Measurements from ENCODE around the gene SLC35F3. TPM values are rescaled to one million over a fixed set of nuclear protein-coding genes. Genes with fewer than 3 reads are reported as not detected.

Gene SLC35F3
- polyA plus RNA-seq, 1 donor = 0.55 TPM

DNA sequence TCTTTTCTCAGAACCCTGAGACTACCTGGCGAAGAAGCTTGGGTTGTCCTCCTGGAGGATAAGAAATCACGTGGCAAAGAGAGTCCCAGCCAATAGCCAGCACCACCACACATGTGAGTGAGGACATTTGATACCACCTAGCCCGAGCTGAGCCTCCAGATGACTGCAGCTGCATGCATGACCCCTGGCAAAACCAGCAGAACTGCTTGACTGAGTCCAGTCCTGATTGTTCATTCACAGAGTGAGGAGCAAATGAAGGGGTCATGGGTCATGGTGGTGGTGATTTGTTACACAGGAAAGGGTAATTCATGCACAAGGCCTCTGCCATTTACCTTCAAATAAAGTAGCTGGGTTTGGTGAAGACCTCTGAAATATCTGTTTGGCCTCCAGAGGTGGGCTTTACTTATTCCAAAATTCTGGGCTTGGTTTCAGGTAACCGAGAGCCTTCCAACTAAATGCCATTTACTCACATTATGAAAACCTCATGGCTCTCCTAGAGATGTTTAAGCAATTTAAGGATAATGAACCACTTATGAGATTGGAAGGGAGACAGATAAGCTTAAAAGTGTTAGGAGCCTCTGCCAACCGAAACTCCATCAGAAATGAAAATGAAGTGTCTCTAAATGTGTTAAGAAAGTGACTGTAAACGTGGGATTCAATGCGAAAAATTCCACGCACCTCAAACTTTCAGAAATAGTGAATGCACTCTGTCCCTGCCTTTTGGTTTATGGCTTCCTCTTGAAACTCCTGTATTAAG lies 163.3 kb downstream of the SLC35F3 start:
- no peaks in the 10 kb centered on the region for H3K27me3 ChIP-seq (ENCODE audit: control insufficient read depth, insufficient read depth, low read length)
- no peak overlapping the region for H3K4me3 ChIP-seq (ENCODE audit: low read length)
- no peaks in the 10 kb centered on the region for H3K36me3 ChIP-seq (ENCODE audit: control insufficient read depth, insufficient read depth, low read length)
- WGBS (ENCODE audit: insufficient coverage, low lambda C conversion rate) = no CpG with 5 or more reads among the region's 8 CpGs
- no peaks in the 10 kb centered on the region for H3K4me1 ChIP-seq (ENCODE audit: control insufficient read depth, insufficient read depth, low read length)
- no peak for DNase-seq
- H3K9me3 ChIP-seq (ENCODE audit: control insufficient read depth, low read depth, low read length) = no peaks in the 10 kb centered on the region
- no peak overlapping the region for H3K27ac ChIP-seq (ENCODE audit: low read length)

GRCh38 chr1:234069760-234070159 lies 165.3 kb downstream of the SLC35F3 start:
- no peaks in the 10 kb centered on the region for H3K9me3 ChIP-seq (ENCODE audit: control insufficient read depth, low read depth, low read length)
- no peak for DNase-seq

GRCh38 chr1:234072793-234073192 lies 168.3 kb downstream of the SLC35F3 start:
- WGBS (ENCODE audit: insufficient coverage, low lambda C conversion rate) = no CpG with 5 or more reads among the region's 3 CpGs
- no peak for DNase-seq
- H3K4me1 ChIP-seq (ENCODE audit: control insufficient read depth, insufficient read depth, low read length) = no peaks in the 10 kb centered on the region
- no peak overlapping the region for H3K4me3 ChIP-seq (ENCODE audit: low read length)
- H3K36me3 ChIP-seq (ENCODE audit: control insufficient read depth, insufficient read depth, low read length) = no peaks in the 10 kb centered on the region
- H3K27ac ChIP-seq (ENCODE audit: low read length) = no peak overlapping the region
- H3K9me3 ChIP-seq (ENCODE audit: control insufficient read depth, low read depth, low read length) = no peaks in the 10 kb centered on the region
- peaks cover 5% of the 10 kb centered on the region for H3K27me3 ChIP-seq (ENCODE audit: control insufficient read depth, insufficient read depth, low read length)

More at GRCh38 chr1:234069760-234070159, 165.3 kb downstream of the SLC35F3 start:
- Histone ChIP-seq H3K36me3 (ENCODE audit: control insufficient read depth, insufficient read depth, low read length) (no peaks in the 10 kb centered on the region), H3K27ac (ENCODE audit: low read length) (no peak overlapping the region), H3K4me3 (ENCODE audit: low read length) (no peak overlapping the region), H3K27me3 (ENCODE audit: control insufficient read depth, insufficient read depth, low read length) (peaks cover 2% of the 10 kb centered on the region), H3K4me1 (ENCODE audit: control insufficient read depth, insufficient read depth, low read length) (no peaks in the 10 kb centered on the region)
- WGBS (ENCODE audit: insufficient coverage, low lambda C conversion rate) = no CpG with 5 or more reads among the region's 3 CpGs

DNA sequence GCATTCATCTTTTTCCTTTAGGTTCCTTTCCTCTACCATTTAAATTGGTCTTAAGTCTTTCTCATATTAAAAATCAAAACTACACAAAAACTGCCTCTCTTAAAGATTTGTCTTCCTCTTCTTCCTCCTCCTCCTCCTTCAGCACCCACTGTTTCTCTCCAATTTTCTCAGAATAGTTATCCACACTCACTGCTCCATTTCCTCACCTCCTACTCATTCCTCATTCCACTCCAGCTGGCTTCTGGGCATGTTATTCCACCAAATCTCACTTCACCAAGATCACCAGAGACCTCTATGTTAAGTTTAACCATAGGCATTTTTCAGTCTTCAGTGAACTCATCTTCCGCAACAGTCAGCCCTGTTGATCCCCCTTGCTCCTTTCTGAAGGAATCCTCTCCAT lies 173.7 kb downstream of the SLC35F3 start:
- no peak for DNase-seq
- Histone ChIP-seq H3K4me1 (ENCODE audit: control insufficient read depth, insufficient read depth, low read length) (no peaks in the 10 kb centered on the region), H3K27me3 (ENCODE audit: control insufficient read depth, insufficient read depth, low read length) (peaks cover 9% of the 10 kb centered on the region), H3K36me3 (ENCODE audit: control insufficient read depth, insufficient read depth, low read length) (no peaks in the 10 kb centered on the region), H3K27ac (ENCODE audit: low read length) (no peak overlapping the region), H3K4me3 (ENCODE audit: low read length) (no peak overlapping the region), H3K9me3 (ENCODE audit: control insufficient read depth, low read depth, low read length) (no peaks in the 10 kb centered on the region)
- no CpG with 5 or more reads among the region's 1 CpG for WGBS (ENCODE audit: insufficient coverage, low lambda C conversion rate)

GRCh38 chr1:234079896-234080295 lies 175.4 kb downstream of the SLC35F3 start:
- H3K4me3 ChIP-seq (ENCODE audit: low read length) = no peak overlapping the region
- WGBS (ENCODE audit: insufficient coverage, low lambda C conversion rate) = 0% methylated on average over 1 of the region's 3 CpGs
- H3K36me3 ChIP-seq (ENCODE audit: control insufficient read depth, insufficient read depth, low read length) = no peaks in the 10 kb centered on the region
- no peaks in the 10 kb centered on the region for H3K4me1 ChIP-seq (ENCODE audit: control insufficient read depth, insufficient read depth, low read length)
- H3K9me3 ChIP-seq (ENCODE audit: control insufficient read depth, low read depth, low read length) = no peaks in the 10 kb centered on the region
- peaks cover 9% of the 10 kb centered on the region for H3K27me3 ChIP-seq (ENCODE audit: control insufficient read depth, insufficient read depth, low read length)
- no peak overlapping the region for H3K27ac ChIP-seq (ENCODE audit: low read length)
- DNase-seq = no peak

GRCh38 chr1:234083460-234083859 lies 179.0 kb downstream of the SLC35F3 start:
- Histone ChIP-seq H3K27me3 (ENCODE audit: control insufficient read depth, insufficient read depth, low read length) (peaks cover 15% of the 10 kb centered on the region), H3K4me3 (ENCODE audit: low read length) (no peak overlapping the region), H3K27ac (ENCODE audit: low read length) (no peak overlapping the region), H3K36me3 (ENCODE audit: control insufficient read depth, insufficient read depth, low read length) (no peaks in the 10 kb centered on the region), H3K9me3 (ENCODE audit: control insufficient read depth, low read depth, low read length) (no peaks in the 10 kb centered on the region), H3K4me1 (ENCODE audit: control insufficient read depth, insufficient read depth, low read length) (no peaks in the 10 kb centered on the region)
- WGBS (ENCODE audit: insufficient coverage, low lambda C conversion rate) = no CpG with 5 or more reads among the region's 2 CpGs
- no peak for DNase-seq

GRCh38 chr1:234089396-234089795 lies 184.9 kb downstream of the SLC35F3 start:
- Histone ChIP-seq H3K9me3 (ENCODE audit: control insufficient read depth, low read depth, low read length) (no peaks in the 10 kb centered on the region), H3K27ac (ENCODE audit: low read length) (no peak overlapping the region), H3K27me3 (ENCODE audit: control insufficient read depth, insufficient read depth, low read length) (peaks cover 34% of the 10 kb centered on the region), H3K36me3 (ENCODE audit: control insufficient read depth, insufficient read depth, low read length) (no peaks in the 10 kb centered on the region), H3K4me3 (ENCODE audit: low read length) (no peak overlapping the region), H3K4me1 (ENCODE audit: control insufficient read depth, insufficient read depth, low read length) (no peaks in the 10 kb centered on the region)
- no peak for DNase-seq
- WGBS (ENCODE audit: insufficient coverage, low lambda C conversion rate) = no CpG with 5 or more reads among the region's 3 CpGs

GRCh38 chr1:234090212-234091064 lies 186.0 kb downstream of the SLC35F3 start:
- 100% methylated on average over 1 of the region's 8 CpGs for WGBS (ENCODE audit: insufficient coverage, low lambda C conversion rate)
- Histone ChIP-seq H3K4me1 (ENCODE audit: control insufficient read depth, insufficient read depth, low read length) (no peaks in the 10 kb centered on the region), H3K9me3 (ENCODE audit: control insufficient read depth, low read depth, low read length) (no peaks in the 10 kb centered on the region), H3K27ac (ENCODE audit: low read length) (no peak overlapping the region), H3K27me3 (ENCODE audit: control insufficient read depth, insufficient read depth, low read length) (peaks cover 40% of the 10 kb centered on the region), H3K36me3 (ENCODE audit: control insufficient read depth, insufficient read depth, low read length) (no peaks in the 10 kb centered on the region), H3K4me3 (ENCODE audit: low read length) (no peak overlapping the region)
- DNase-seq = no peak

DNA sequence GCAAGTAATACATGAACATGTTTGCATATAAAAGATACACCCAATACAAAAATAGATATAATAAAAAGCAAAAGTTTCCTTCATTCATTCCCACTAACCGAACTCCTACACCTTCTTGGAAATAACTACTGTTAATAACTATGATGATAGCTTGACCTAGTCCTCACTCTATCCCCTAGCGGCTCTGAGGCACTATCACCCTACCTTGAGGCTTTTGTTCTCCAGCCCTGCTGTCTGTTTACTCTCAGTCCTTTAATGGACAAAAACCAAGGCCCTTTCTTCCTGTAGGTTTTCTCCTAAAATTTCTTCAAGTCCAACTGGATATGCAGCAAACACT lies 186.6 kb downstream of the SLC35F3 start:
- peaks cover 43% of the 10 kb centered on the region for H3K27me3 ChIP-seq (ENCODE audit: control insufficient read depth, insufficient read depth, low read length)
- no peak for DNase-seq
- no peak overlapping the region for H3K4me3 ChIP-seq (ENCODE audit: low read length)
- 100% methylated on average over 2 of the region's 2 CpGs for WGBS (ENCODE audit: insufficient coverage, low lambda C conversion rate)
- H3K4me1 ChIP-seq (ENCODE audit: control insufficient read depth, insufficient read depth, low read length) = no peaks in the 10 kb centered on the region
- H3K36me3 ChIP-seq (ENCODE audit: control insufficient read depth, insufficient read depth, low read length) = no peaks in the 10 kb centered on the region
- H3K27ac ChIP-seq (ENCODE audit: low read length) = no peak overlapping the region
- H3K9me3 ChIP-seq (ENCODE audit: control insufficient read depth, low read depth, low read length) = no peaks in the 10 kb centered on the region

- no peaks in the 10 kb centered on the region for H3K36me3 ChIP-seq (ENCODE audit: control insufficient read depth, insufficient read depth, low read length)
- H3K4me1 ChIP-seq (ENCODE audit: control insufficient read depth, insufficient read depth, low read length) = no peaks in the 10 kb centered on the region
- 100% methylated on average over 1 of the region's 2 CpGs for WGBS (ENCODE audit: insufficient coverage, low lambda C conversion rate)
- no peak overlapping the region for H3K4me3 ChIP-seq (ENCODE audit: low read length)
- no peak overlapping the region for H3K27ac ChIP-seq (ENCODE audit: low read length)
- no peak for DNase-seq
- H3K9me3 ChIP-seq (ENCODE audit: control insufficient read depth, low read depth, low read length) = no peaks in the 10 kb centered on the region
- H3K27me3 ChIP-seq (ENCODE audit: control insufficient read depth, insufficient read depth, low read length) = peaks cover 48% of the 10 kb centered on the region
These were observed 187.4 kb downstream of the SLC35F3 start for GRCh38 chr1:234091876-234092275.

Data from large intestine (tissue), 3 donors.